DMS 273 treated with DMSO at 0.1 percent for 48 hours (cell line): ENCODE measurements around the gene SEPTIN7.
"Not testable (repeated sequence)": the region's sequence is repeated elsewhere in the genome, so short reads cannot be mapped to it uniquely, and the experiment has no call there.

ENCODE experiments used
- DNase-seq: peaks from one replicate; lab custom pipeline; 2025; lab: John Stamatoyannopoulos, UW

SEPTIN7 gene

GRCh38 chr7:35800718-35801391, at the start of gene SEPTIN7:
SEPTIN7 (plus strand) TSS chr7:35801057; CDS start chr7:35801210, 153 bp downstream.
- DNase-seq, result peak; percentile 98

- no peak for DNase-seq
Observed at GRCh38 chr7:35752742-35753141, 48.1 kb upstream of the SEPTIN7 start.

- DNase-seq, result peak; percentile 63
Observed at GRCh38 chr7:35753761-35754603, 46.9 kb upstream of the SEPTIN7 start.

- DNase-seq, result no peak
Observed at GRCh38 chr7:35754741-35755140, 46.1 kb upstream of the SEPTIN7 start.

GRCh38 chr7:35755711-35756110, 45.1 kb upstream of the SEPTIN7 start:
- no peak for DNase-seq

- DNase-seq, result not testable (repeated sequence)
Observed at GRCh38 chr7:35756453-35756852, 44.4 kb upstream of the SEPTIN7 start.

- DNase-seq, result no peak
Observed at GRCh38 chr7:35757574-35757973, 43.3 kb upstream of the SEPTIN7 start.

- DNase-seq, result no peak
Observed at GRCh38 chr7:35758421-35758820, 42.4 kb upstream of the SEPTIN7 start.

GRCh38 chr7:35760143-35760745, 40.6 kb upstream of the SEPTIN7 start:
- no peak for DNase-seq

- DNase-seq, result no peak
Observed at GRCh38 chr7:35761871-35762677, 38.8 kb upstream of the SEPTIN7 start.

GRCh38 chr7:35762781-35763180, 38.1 kb upstream of the SEPTIN7 start:
- DNase-seq, result no peak

GRCh38 chr7:35768346-35768745, 32.5 kb upstream of the SEPTIN7 start:
- DNase-seq, result no peak

GRCh38 chr7:35771776-35772175, 29.1 kb upstream of the SEPTIN7 start:
- DNase-seq, result no peak

GRCh38 chr7:35773994-35774393, 26.9 kb upstream of the SEPTIN7 start:
- no peak for DNase-seq

- DNase-seq, result no peak
Observed at GRCh38 chr7:35776686-35777085, 24.2 kb upstream of the SEPTIN7 start.

- no peak for DNase-seq
Observed at GRCh38 chr7:35777121-35777520, 23.7 kb upstream of the SEPTIN7 start.

GRCh38 chr7:35780070-35780469, 20.8 kb upstream of the SEPTIN7 start:
- no peak for DNase-seq

- DNase-seq, result no peak
Observed at GRCh38 chr7:35781200-35781701, 19.6 kb upstream of the SEPTIN7 start.

GRCh38 chr7:35781767-35782515, 18.9 kb upstream of the SEPTIN7 start:
- no peak for DNase-seq

- DNase-seq, result no peak
Observed at GRCh38 chr7:35784332-35784731, 16.5 kb upstream of the SEPTIN7 start.

- no peak for DNase-seq
Observed at GRCh38 chr7:35785250-35785649, 15.6 kb upstream of the SEPTIN7 start.
